NCI-H1930 (cell line): ENCODE measurements around the gene FKBP14.
A peak's percentile ranks its signal among the peaks of the same experiment; 100 is the strongest.

ENCODE experiments used
- DNase-seq, 2 experiments: peaks; one replicate each; lab custom pipeline; 2025; lab: John Stamatoyannopoulos, UW

FKBP14 gene

DNA sequence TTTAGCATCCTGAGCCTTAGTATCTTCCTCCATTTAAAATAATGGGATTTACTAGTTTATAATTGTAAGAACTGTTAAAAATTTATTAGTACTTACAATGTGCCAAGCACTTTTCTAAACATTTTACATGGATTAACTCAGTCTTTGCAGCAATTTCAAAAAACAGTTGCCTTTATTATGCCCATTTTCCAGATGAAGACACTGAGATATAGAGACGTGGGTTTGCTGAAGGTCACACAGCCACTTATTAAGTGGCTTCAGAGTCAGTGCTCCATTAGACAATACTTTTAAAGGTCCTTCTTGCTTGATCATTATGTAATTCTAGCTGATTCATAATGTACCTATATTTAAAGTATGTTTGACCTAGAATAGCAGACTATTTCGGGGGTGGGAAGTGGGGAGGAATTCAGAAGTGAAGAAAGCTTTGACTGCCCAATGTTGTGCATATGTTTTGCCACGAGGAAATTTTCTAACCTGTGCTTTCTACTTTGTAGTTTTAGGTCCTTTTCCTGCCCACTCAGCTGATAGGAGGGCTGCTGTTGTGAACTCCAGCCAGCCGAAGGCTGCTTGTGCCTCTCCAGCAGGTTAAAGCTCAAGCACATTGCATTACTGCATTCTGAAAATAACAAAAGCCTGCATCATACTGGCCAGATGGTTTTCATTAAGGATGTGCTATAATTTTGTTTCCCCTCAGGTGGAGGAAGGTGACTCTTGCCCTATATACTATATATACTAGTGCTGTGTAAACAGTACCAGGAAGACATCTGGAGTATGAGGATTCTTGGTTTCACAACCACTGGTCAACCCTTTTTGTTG, 6.0 kb upstream of the FKBP14 start:
- DNase-seq: no peak

DNA sequence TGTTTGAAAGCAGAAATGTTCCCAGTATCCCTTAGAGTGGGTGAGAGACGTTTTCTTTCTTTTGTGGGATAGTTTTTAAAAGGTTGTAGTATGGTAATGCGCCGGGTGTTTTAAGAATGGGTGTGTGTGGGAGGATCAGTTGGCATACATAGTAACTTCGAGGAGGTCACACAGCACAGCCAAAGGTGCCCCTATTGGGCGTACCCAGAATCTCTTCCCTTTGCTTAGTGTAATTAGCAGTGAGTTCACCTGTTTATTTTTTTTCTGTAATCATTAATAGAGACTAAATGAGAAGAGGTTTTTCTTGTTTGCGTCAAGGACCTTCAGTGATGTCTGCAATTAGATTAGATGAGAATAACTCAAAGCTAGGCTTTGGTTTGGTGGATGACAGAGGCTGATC, 3.2 kb upstream of the FKBP14 start:
- DNase-seq: no peak

DNA sequence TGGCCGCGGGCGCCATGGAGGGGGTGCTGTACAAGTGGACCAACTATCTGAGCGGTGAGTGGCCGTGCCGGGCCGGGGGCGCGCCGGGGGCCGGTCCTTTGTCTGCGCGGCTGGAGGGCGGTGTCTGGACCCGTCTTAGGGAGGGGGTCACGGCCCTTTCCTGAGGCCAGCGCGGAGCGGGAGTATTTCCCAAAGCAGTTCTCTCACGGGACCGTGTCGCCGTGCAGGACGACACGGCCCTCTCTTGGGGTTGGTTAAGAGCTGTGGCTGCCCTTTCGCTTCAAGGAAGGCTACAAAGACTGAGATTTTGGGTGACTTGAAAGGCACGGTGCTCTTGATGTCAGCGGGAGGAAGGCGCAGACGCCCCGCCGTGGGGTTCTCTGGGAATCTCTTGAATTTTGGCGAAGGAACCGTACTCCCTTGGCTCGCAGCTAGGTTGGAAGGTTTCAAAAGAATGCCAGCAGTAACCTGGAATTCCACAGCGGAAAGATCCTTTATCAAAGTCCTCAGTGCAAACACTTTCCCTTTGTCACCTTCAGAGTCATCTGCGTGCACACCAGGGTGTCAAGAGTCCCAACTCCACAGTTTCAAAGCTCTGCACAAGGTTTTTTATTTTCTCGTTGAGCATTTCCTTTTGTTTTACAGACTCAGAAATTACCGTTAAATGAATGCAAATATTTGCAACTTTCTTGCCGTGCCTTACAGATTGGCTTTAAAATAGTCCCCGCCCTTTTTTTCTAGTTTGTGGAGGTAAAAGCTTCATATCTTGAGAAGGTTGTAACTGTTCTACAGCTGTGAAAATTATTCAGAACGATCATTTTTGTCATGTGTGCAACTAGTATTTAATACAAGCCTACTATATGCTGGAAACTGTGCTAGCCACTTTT, 2.5 kb upstream of the FKBP14 start:
- DNase-seq: no peak

DNA sequence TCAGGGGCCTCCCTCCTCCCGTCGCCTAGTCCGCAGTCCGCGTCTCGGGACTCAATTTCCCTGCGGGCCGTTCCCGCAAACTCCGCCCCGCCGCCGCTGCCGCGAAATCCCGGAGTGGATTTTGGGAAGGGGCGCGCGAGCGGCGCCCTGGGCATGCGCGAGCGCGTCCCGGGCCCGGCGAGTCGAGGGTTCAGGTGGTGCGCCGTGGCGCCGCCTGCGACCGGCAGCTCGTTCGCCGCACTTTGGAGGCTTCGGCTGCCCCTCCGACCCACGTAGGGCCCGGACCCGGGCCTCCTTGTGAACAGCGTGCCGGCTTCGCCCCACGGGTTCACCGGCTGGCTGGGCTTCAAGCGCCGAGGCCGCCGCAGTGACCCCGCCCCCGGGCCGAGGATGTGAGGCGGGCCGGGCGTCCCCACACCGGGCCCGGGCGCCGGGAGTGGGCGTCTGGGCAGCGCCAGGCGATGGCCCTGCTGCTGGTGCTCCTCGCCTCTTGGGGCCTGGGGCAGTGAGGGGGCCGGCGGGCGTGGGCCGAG, 1.8 kb upstream of the FKBP14 start, which contains the start of gene PLEKHA8:
PLEKHA8 (plus strand) TSS at position 197 of the 533 bp plus-strand sequence. CDS start 351 bp downstream, outside the sequence.
- DNase-seq: peak; percentile 80 to 88

DNA sequence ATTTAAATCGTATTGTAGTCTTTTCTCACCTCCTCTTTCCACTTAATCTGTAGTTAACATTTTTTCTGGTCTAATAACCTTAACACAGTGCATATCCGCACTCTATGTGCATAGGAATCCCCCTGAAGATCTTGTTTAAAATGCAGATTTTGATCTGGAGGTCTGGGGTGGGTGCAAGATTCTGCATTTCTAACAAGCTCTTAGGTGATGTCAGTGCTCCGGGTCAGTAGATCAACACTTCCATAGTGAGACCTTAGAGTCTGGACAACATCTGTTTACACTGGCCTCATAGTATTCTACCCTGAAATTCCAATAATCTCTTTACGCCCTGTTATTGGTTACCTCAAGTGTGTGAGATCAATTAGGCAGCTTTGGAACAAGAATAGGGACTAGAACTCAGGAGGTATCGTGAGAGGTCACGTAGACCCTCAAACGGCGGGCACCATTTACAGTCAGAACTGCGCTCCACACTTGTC, 1.3 kb upstream of the FKBP14 start:
- no peak for DNase-seq

- DNase-seq: no peak
Observed at GRCh38 chr7:30027065-30027456, 559 bp upstream of the FKBP14 start.

GRCh38 chr7:30023524-30023923, 3.0 kb downstream of the FKBP14 start:
- no peak for DNase-seq

DNA sequence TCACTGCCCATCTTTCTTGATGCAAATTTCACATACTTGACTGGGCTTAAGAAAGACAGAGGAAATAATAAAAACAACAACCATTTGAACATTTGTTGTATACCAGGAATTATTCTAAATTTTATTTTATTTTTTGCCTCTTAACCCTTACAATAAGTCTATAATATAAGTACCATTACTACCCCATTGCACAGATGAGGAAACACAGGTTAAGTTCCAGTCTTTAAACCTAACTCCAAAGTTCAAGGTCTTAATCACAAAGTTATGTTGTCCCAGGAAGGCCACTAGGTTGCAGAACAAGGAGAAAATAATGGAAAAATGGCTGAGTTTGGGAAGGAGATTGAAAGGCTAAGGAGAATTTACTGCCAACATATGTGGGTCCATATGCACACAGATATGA, 3.5 kb downstream of the FKBP14 start:
- no peak for DNase-seq

- no peak for DNase-seq
Observed at GRCh38 chr7:30020535-30020934, 6.0 kb downstream of the FKBP14 start.

GRCh38 chr7:30019960-30020359, 6.5 kb downstream of the FKBP14 start:
- DNase-seq: no peak

DNA sequence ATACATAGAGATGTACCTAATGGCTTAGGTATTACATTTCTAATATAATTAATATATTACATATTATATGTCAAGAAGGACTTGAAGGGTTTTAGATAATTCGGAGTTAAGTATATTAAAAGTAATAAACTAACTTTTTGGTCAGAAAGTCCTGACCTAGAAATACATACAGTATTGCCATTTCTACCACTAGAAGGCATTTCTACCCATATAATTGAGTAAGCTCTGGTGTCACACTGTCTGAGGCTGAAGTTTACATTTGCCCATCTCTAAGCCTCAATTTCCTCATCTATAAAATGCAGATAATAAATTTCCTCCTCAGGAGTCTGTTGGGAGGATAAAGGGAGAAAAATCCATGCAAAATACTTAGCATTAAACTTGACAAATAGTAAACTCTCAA, 7.1 kb downstream of the FKBP14 start:
- no peak for DNase-seq

GRCh38 chr7:30018451-30018850, 8.1 kb downstream of the FKBP14 start:
- no peak for DNase-seq

GRCh38 chr7:30012757-30013156, 13.7 kb downstream of the FKBP14 start:
- no peak for DNase-seq

GRCh38 chr7:30010021-30010420, 16.5 kb downstream of the FKBP14 start:
- DNase-seq: no peak

DNA sequence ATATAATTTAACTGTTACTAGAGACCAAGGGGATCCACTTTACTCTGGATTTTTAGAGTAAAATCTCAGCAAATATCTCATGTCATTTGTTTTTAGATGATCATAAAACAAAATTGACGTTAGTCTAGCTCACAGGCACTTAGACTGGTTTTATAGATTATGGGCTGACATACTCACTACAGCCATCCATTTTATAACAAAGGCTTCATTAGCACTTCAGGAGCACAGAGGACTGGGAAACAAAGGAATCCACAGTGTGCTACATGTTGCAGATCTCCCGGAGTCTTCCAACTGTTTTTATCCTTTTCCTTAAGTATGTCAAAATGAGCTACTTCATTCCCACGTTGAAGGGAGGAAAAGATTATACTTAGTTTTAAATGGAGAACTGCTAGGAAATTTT, 21.0 kb downstream of the FKBP14 start:
- DNase-seq: no peak

DNA sequence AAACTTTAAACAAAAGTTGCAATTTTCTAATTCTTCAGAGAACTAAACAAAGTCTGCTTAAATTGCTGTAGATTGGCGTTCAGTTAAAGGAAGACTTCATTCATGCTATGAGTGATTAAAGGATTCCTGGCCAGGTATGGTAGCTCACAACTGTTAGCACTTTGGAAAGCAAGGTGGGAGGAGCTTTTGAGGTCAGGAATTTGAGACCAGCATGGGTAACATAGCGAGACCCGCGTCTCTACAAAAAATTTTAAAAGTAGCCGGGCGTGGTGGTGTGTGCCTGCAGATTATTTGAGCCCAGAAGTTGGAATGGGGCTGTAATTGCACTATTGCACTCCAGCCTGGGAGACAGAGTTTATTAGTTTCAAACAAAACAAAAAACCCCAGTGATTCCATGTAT, 23.4 kb downstream of the FKBP14 start:
- no peak for DNase-seq

- DNase-seq: no peak
Observed at GRCh38 chr7:30001998-30002397, 24.5 kb downstream of the FKBP14 start.

DNA sequence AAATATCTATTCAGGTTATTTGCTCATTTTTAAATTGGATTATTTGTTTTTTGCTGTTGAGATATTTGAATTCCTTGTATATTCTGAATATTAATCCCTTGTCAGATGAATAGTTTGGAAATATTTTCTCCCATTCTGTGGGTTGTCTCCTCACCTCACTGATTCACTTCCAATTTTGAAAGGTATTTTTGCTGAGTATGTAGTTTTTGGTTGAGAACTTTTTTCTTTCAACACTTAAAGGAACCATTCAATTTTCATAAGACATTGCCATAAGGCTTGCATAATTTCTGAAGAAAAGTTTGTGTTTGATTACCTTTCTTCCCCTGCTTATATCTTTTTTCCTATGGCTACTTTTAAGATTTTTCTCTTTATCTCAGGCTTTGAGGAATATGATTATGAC, 28.0 kb downstream of the FKBP14 start:
- no peak for DNase-seq

- no peak for DNase-seq
Observed at GRCh38 chr7:29996321-29996720, 30.2 kb downstream of the FKBP14 start.

DNA sequence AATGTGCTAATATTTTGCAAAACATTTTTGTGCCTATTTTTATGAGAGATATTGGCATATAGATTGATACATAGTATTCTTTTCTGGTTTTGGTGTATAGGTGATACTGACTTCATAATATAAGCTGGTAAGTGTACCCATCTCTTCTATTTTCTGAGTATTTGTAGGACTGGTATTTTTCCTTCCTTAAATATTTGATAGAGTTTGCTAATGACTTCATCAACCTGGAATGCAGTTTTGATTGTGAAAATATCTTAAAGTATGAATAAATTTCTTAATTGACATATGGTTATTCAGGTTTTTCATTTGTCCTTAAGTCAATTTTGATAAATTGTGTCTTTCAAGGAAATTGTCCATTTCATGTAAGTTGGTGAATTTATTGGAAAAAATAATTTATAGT, 30.9 kb downstream of the FKBP14 start:
- DNase-seq: no peak

DNA sequence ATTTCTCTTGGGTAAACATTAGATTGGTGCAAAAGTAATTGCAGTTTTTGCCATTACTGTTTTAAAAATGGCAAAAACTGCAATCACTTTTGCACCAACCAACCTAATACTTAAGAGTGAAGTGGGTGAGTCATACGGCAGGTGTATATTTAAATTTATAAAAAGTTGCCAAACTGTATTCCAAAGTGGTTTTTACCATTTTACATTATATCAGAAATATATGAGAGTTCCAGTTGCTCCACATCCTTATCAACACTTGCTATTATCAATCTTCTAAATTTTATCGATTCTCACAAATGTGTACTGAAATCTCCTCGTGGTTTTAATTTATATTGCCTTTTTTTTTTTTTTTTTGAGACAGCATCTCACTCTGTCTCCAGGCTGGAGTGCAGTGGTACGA, 33.4 kb downstream of the FKBP14 start:
- no peak for DNase-seq

DNA sequence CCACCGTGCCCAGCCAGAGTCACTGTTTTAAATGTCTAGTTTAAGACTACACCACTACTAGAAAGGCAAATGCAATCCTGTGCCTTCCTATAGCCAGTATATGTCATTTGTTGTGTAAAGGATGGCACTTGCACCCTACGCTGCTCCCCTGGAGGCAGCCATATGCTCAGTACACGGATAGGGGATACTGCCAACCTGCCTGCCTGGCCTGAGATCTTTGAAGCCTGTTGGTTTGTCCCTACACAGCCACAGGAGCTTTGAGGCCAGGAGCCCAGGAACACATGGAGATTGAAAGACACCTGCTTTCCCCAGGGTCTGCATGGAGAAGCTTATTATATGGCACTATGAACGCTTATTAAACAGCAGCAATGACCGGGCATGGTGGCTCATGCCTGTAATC, 34.6 kb downstream of the FKBP14 start:
- DNase-seq: no peak

DNA sequence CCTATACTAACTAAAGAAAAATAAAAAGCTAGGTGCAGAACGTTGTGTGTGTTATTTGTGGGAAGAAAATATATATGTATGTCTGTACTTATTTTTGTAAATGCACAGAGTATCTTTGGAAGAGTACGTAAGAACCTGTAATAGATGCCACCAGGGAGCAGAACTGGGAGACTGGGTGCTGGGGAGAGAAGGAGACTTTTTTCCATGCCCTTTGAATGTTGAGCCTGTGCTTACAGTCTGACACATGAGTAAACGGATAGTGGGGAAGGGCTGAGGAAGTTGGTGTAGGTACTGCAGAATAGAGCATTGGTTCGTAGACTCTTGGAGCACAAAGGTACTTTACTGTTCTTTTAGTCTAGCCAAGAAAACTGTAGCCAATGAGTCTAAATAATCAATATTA, 35.6 kb downstream of the FKBP14 start:
- no peak for DNase-seq
